RPMI8226 (cell line): Measurements from ENCODE around the gene KRIT1.
"Not testable (repeated sequence)": the region's sequence is repeated elsewhere in the genome, so short reads cannot be mapped to it uniquely, and the experiment has no call there.

Experiments used
- DNase-seq: peaks from one replicate; pipeline ENCODE4 v3.0.0-alpha.2; 2015

Gene KRIT1

DNA sequence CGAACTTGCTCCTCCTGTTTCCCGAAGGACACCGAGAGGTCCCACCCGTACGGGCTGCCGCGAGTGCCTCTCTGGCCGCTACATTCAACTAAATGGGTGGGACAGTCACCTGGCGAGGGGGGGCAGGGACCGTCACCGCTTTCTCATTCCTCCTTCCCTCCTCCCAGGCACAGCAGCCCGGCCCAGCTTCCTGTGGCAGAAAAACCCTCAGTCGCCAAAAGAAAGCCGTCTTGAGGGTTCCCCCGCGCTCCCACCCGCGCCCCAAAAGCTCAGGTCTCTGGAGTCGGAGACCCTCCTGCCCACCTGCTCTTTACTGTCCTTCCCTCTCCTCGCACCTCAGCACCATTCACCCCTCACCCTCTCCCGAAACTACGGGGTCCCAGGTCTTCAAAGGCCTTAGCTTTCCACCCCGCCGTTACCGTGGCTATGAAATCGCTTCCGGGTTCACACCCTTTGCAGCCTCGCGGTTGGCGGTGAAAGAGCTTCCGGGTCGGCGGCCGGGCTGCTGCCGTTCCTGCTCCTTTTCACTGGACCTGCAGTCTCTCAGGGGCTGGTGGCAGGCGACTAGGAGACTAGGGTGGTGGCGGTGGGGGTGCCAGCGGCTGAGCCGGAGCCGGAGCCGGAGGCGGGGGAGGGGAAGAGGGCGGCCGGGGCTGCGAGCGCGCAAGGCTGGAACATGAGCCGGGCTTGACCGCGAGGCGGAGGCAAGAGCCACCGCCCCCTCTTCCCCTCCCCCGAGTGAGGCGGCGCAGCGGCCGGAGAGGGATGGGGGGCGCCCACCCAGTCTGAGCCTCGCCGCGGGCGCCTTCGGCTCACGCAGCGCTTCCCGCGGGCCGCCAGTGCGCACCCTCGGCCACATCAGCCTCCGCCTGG lies at the start of gene KRIT1, which contains the start of gene ANKIB1:
Gene KRIT1 (minus strand): TSS at position 428 of the 873 bp plus-strand sequence. CDS start 3,779 bp downstream, outside the sequence.
Gene ANKIB1 (plus strand): TSS at position 488 of the 873 bp plus-strand sequence. CDS start 49,005 bp downstream, outside the sequence.
- peak; percentile 93 for DNase-seq

DNA sequence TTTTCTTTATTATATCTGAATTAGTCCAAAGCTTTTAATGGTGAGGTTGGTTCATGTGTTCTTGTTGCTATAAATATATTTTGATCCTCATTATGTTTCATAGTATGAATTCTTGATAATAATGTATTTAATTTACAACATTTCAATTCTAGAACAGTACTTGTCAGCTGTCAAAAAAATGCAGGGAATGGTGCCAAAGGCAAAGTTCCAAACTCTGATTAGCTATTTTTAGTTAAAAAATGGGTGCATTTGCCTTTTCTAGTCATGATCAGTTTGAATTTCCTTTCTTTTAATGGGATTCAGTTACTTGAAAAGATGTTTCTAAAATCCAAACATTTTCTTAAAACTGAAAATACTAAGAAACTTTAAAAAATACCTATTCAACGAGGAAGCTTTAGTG lies 49.7 kb upstream of the KRIT1 start:
- DNase-seq: no peak

DNA sequence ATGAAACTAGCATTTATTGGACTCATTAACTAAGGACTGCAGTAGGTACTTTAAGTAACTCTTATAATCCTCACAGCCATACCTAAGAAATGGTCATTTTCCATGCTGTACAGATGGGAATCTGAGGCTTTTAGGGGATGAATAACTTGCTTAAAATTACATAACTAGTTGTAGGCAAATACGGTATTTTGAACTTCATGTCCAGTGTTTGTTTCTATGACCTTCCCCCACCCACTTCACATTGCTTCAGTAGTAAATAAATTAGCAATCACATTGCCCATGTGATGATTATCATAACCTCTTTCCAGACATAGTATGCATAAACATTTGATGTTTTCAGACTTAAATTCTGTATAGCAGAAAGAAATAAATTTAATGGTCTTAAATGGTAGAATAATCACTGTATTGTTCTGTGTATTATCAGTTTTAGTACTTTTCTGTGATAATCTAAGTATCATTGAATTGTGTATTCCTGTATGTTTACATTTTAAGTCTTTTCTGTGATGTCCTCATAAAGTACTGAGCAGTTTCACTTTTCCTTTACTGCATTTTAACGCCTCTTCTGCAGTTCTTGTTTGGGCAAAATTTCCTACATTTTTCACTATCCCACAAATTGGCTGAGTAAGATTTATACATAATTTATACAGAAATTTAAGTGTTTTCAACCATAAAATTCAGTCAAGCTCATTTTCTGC lies 48.3 kb upstream of the KRIT1 start:
- no peak for DNase-seq

GRCh38 chr7:92292981-92293380 lies 47.3 kb upstream of the KRIT1 start:
- no peak for DNase-seq

DNA sequence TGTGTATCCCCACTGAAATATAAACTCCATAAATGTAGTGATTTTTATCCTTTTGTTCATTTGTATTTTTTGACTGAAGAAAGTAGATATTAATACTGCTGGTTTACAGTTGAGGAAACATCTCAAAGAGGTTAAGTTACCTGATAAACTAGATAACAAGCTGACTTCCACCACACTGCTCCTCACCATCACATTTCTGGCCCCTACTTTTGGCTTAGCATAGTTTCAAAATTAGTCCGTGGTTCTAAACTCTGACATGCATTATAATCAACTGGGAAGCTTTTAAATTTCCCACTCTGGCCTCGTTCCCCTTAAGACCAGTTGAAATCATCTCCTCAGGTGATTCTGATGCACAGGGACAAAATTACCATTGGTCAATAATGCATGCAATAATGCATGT lies 43.6 kb upstream of the KRIT1 start:
- DNase-seq: no peak

DNA sequence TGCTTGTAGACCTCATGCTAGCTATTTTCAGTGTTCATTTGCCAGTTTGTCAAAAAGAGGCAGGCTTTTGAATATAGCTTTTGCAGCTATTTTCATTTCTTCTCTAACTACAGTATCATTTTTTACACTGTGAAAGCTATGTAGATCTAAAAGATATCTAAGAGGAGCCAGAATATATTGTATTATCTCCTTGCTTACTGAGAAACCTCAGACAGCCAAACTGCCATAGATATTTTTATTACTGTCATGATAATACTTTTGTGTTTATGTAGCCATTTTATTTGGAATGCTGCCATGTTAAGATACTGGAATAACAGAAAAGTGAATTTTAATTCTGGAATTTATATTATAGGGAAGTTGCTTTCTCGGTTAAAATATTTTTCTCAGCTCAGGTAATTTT lies 37.2 kb upstream of the KRIT1 start:
- DNase-seq: no peak

GRCh38 chr7:92282221-92282814 lies 36.6 kb upstream of the KRIT1 start:
- no peak for DNase-seq

- DNase-seq: no peak
Measured at GRCh38 chr7:92281031-92281430, 35.3 kb upstream of the KRIT1 start.

- DNase-seq: no peak
Measured at GRCh38 chr7:92279396-92280031, 33.8 kb upstream of the KRIT1 start.

DNA sequence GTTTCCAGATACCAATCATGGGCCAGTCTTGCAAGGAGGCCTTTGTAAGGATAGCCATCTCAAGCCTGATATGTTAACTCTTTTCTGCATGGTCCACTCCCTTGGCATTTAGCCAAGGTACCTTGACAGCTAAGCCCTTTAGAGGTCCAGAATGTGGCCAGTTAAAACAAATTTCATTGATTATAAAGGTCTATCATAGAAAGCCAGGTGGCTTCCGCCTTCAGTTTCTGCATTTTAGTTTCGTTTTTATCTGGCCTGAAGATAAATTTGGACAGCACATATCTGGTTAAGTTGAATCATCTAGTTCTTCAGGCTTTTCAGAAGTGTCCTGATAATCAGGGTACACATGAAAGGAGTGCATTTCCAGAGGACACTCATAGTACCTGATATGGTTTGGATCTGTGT lies 30.7 kb upstream of the KRIT1 start:
- no peak for DNase-seq

DNA sequence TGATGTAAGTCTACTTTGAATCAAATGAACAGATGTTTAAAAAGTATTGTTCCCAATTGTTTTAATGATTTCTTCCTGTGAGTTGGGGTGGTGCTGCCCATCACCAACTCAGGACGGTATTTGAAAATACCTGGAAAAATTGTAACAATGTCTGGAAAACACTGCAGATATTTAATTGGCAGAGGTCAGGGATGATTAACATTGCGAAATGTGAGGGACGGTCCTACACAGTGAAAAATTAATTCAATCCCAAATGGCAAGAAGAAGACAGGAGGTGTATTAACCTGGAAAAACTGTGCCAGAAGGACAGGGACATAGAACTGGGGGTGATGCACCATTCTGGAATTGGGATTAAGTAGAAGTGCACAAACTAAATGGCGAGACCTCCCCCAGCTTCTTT lies 29.6 kb upstream of the KRIT1 start:
- no peak for DNase-seq

GRCh38 chr7:92268921-92269320 lies 23.2 kb upstream of the KRIT1 start:
- no peak for DNase-seq

- DNase-seq: no peak
Measured at GRCh38 chr7:92266415-92267241, 20.9 kb upstream of the KRIT1 start.

DNA sequence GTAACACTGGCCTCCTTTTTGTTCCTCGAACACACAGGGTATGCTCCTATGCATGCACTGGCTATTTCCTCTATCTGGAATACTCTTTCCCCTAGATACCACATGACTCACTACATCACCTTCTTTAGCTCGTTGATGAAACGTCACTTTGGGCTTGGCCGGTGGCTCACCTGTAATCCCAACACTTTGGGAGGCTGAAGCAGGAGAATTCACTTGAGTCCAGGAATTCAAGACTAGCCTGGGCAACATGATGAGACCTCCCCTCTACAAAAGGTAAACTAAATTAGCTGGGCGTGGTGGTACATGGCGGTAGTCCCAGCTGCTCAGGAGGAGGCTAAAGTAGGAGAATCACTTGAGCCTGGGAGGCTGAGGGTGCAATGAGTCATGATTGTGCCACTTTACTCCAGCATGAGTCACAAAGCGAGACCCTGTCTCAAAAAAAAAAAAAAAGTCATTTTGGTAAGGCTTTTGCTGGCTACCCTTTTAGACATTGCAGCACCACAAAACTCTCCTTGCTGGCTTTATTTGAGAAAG lies 14.6 kb upstream of the KRIT1 start:
- DNase-seq: no peak

GRCh38 chr7:92259610-92260247 lies 14.0 kb upstream of the KRIT1 start:
- DNase-seq: peak; percentile 48

GRCh38 chr7:92259062-92259461 lies 13.3 kb upstream of the KRIT1 start:
- DNase-seq: no peak

GRCh38 chr7:92255308-92255707 lies 9.6 kb upstream of the KRIT1 start:
- no peak for DNase-seq

GRCh38 chr7:92254800-92255199 lies 9.1 kb upstream of the KRIT1 start:
- DNase-seq: not testable (repeated sequence)

DNA sequence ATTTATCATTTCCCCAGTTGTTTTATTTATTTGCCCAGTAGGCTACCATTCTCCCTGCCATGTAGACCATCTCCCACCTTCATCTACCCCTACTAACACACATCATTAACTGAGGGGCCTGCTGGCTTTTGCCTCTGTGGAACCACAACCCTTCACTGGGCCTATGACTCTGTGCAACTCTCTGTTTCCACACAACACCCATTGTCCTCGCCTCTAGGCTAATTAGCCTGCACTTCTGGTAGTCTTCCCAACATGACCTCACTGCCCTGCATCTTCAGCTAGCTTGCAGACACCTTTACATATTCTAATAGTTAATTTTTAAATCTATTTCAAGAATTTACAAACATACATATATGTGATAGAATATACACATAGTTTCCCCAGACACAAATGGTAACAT lies 7.5 kb upstream of the KRIT1 start:
- DNase-seq: no peak

DNA sequence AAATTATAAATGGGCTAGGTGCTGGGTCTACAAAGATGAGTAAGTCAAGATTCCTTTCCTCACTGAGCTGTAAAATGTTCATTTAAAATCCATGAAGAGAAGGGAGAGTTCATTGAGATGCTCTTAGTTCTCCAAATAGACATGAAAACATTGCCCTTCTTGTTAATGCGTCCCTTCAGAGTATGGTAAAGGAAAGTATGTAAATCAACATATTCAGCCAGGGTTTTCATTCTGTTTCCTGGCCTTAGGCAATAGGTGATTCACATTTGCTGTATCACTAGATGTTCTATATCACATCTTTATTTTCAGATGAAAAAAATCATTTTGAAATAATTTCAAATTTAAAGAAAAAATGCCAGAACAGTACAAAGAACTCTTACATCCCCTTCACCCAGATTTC lies 5.5 kb upstream of the KRIT1 start:
- DNase-seq: no peak

DNA sequence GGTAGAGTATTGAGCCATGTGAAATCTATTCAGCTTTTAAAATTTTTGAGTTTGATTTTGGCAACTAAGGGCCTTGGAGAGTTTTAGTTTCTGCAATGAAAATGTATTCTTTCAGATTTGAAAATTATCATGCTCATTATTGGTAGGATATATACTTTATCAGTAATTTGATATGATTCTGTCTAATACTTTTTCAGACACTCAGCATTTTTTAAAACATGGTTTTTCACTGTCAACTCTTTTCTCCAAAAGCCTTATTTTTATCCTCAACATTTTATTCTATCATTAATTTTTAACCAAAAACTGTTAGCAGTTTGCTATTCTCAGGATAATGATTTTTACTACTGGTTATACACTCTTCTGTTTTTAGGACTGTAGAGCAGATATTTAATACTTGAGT lies 4.9 kb upstream of the KRIT1 start:
- DNase-seq: no peak
